ENCODE results near the gene GEMIN7. TPM values are rescaled to one million over a fixed set of nuclear protein-coding genes. Genes with fewer than 3 reads are reported as not detected.

The GEMIN7 gene
- total and polyA plus RNA-seq, 2 of the 13 experiments (the other 11 are each of a cell fraction or from before 2014, with no cell fraction given), result 24.1 to 30.6 TPM

- TF ChIP-seq MBD4 (IDR thresholded peaks at IDR 0.05; ENCODE audit: borderline replicate concordance, low read length), result no peak
- TF ChIP-seq ZNF800 (CRISPR knock-in tag; IDR thresholded peaks at IDR 0.05), result no peak
- TF ChIP-seq TRIM22 (IDR thresholded peaks at IDR 0.05), result no peak
- TF ChIP-seq ZNF460 (CRISPR knock-in tag; IDR thresholded peaks at IDR 0.05; ENCODE audit: borderline replicate concordance), result no peak; the same call in 1 of the 2 replicates
- TF ChIP-seq ZFP36 (IDR thresholded peaks at IDR 0.05; ENCODE audit: borderline replicate concordance, low read depth, low read length, partially characterized antibody), result no peak
- no peak for TF ChIP-seq SMARCE1 (IDR thresholded peaks at IDR 0.05; ENCODE audit: borderline replicate concordance)
- no peak; the same call in 1 of the 2 replicates for TF ChIP-seq NCOR1 (IDR thresholded peaks at IDR 0.05; ENCODE audit: borderline replicate concordance, low read length)
- TF ChIP-seq FIP1L1 (IDR thresholded peaks at IDR 0.05; ENCODE audit: borderline replicate concordance, insufficient read depth, low read depth, low read length), result no peak
- TF ChIP-seq THAP9 (CRISPR knock-in tag; IDR thresholded peaks at IDR 0.05; ENCODE audit: borderline replicate concordance), result no peak
- no peak for TF ChIP-seq ZNF10 (CRISPR knock-in tag; IDR thresholded peaks at IDR 0.05; ENCODE audit: borderline replicate concordance, low read depth)
- peak; percentile 65; the same call in 1 of the 2 replicates for TF ChIP-seq YEATS4 (CRISPR knock-in tag; IDR thresholded peaks at IDR 0.05; ENCODE audit: borderline replicate concordance)
- TF ChIP-seq EHMT2 (IDR thresholded peaks at IDR 0.05; ENCODE audit: borderline replicate concordance, low read depth, low read length), result no peak
- no peak for TF ChIP-seq ZNF18 (CRISPR knock-in tag; IDR thresholded peaks at IDR 0.05; ENCODE audit: insufficient replicate concordance)
- TF ChIP-seq ZMYM2 (CRISPR knock-in tag; IDR thresholded peaks at IDR 0.05), result no peak
- no peak for TF ChIP-seq GABPA (IDR thresholded peaks at IDR 0.05; ENCODE audit: low read depth, low read length)
- peak; percentile 72 for TF ChIP-seq GABPA (CRISPR knock-in tag; IDR thresholded peaks at IDR 0.05; ENCODE audit: low read depth)
- no peak for TF ChIP-seq ZBTB8A (CRISPR knock-in tag; IDR thresholded peaks at IDR 0.05; ENCODE audit: borderline replicate concordance, low read depth)
- no peak for TF ChIP-seq CREB3 (CRISPR knock-in tag; IDR thresholded peaks at IDR 0.05)
- TF ChIP-seq ZNF253 (CRISPR knock-in tag; IDR thresholded peaks at IDR 0.05; ENCODE audit: borderline replicate concordance), result no peak
Observed at GRCh38 chr19:45045671-45046353, 33.2 kb upstream of the GEMIN7 start (continued).
